K562 (cell line): Measurements from ENCODE around the gene CRK.

Source experiments
- RBBP5 ChIP-seq: fragments of 200-600 bp; sonication (generic); IDR thresholded peaks from 2 replicates; pipeline ENCODE4 v1.6.1; 2012; ENCODE audit warnings: borderline replicate concordance, mild to moderate bottlenecking, low read length, control low read depth, inconsistent platforms; ENCODE audit not compliant: insufficient read depth, poor library complexity, severe bottlenecking
- ZBTB8A ChIP-seq: fragments of 450-650 bp; IDR thresholded peaks from 2 replicates; pipeline ENCODE4 v1.6.1; 2018; ENCODE audit warnings: mild to moderate bottlenecking, moderate library complexity; ENCODE audit not compliant: partially characterized antibody
- ZNF124 ChIP-seq: sonication (generic); formaldehyde crosslinking; IDR thresholded peaks from 2 replicates; pipeline ENCODE4 v1.8.1; 2022; ENCODE audit warnings: missing genetic modification reagents
- ZNF324 ChIP-seq: fragments of 250-450 bp; sonication (Bioruptor Pico); IDR thresholded peaks from 2 replicates; pipeline ENCODE4 v1.4.0; 2020; ENCODE audit warnings: mild to moderate bottlenecking
- ZNF354B ChIP-seq: fragments of 250-450 bp; sonication (Bioruptor Pico); IDR thresholded peaks from 2 replicates; pipeline ENCODE4 v1.4.0; 2020
- ZNF75A ChIP-seq: fragments of 450-650 bp; formaldehyde crosslinking; IDR thresholded peaks from 2 replicates; pipeline ENCODE4 v1.4.0; 2020; ENCODE audit warnings: mild to moderate bottlenecking
- TF ChIP-seq, protein P1 (sequence below): sonication (generic); formaldehyde crosslinking; IDR thresholded peaks from 2 replicates; pipeline ENCODE4 v1.9.0; 2022; ENCODE audit warnings: mild to moderate bottlenecking, missing genetic modification reagents

DNA sequence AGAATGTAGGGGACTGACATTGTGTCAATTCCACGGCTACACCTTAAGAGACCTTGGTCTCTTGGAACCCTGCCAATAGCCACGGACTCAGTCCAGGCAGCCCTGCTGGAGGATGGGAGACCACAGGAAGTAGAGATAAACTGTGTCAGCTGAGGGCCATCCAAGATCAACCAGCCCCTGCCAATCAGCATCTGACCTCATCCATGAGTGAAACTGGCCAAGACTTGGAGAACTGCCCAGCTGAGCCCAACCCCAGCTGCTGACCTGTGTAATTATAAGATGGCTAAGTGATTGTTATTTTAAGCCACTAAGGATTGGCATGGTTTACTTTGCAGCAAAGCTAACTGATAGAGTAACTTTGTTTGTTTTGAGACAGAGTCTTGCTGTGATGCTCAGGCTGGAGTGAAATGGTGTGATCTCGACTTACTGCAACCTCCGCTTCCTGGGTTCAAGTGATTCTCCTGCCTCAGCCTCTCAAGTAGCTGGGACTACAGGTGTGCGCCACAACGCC lies 42.7 kb downstream of the CRK start:
- no peak for TF ChIP-seq RBBP5
- TF ChIP-seq, protein P1, sequence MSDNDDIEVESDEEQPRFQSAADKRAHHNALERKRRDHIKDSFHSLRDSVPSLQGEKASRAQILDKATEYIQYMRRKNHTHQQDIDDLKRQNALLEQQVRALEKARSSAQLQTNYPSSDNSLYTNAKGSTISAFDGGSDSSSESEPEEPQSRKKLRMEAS (CRISPR knock-in tag): no peak
- TF ChIP-seq ZNF354B (CRISPR knock-in tag): no peak
- TF ChIP-seq ZNF75A (CRISPR knock-in tag): no peak
- no peak for TF ChIP-seq ZBTB8A
- no peak for TF ChIP-seq ZNF324 (CRISPR knock-in tag)
- no peak for TF ChIP-seq ZNF124 (CRISPR knock-in tag)
